Karpas-422 (cell line): ENCODE results near the gene DLG4. TPM values are rescaled to one million over a fixed set of nuclear protein-coding genes. Genes with fewer than 3 reads are reported as not detected.

ENCODE experiments used
- DNase-seq: peaks from one replicate; pipeline ENCODE4 v3.0.0-alpha.2; 2015
- H2AFZ ChIP-seq: fragments of 200-600 bp; sonication (generic); 2 replicates; pipeline ENCODE4 v1.6.1; 2014; ENCODE audit warnings: antibody characterized with exemption, low read length, mixed read lengths
- H3K27ac ChIP-seq: fragments of 200-600 bp; sonication (generic); 2 replicates; pipeline ENCODE4 v1.5.1; 2014; ENCODE audit warnings: mild to moderate bottlenecking, low read length, moderate library complexity
- H3K27me3 ChIP-seq: fragments of 200-600 bp; sonication (generic); 2 replicates; pipeline ENCODE4 v1.6.1; 2014; ENCODE audit warnings: low read length, mixed read lengths
- H3K36me3 ChIP-seq: fragments of 200-600 bp; sonication (generic); 2 replicates; pipeline ENCODE4 v1.6.1; 2014; ENCODE audit warnings: low read length, mixed read lengths; ENCODE audit not compliant: insufficient read depth
- H3K4me1 ChIP-seq: fragments of 200-600 bp; sonication (generic); 2 replicates; pipeline ENCODE4 v1.6.1; 2014; ENCODE audit warnings: mild to moderate bottlenecking, low read length, mixed read lengths
- H3K4me2 ChIP-seq: fragments of 200-600 bp; sonication (generic); 2 replicates; pipeline ENCODE4 v1.6.1; 2014; ENCODE audit warnings: low read length, low read depth, mild to moderate bottlenecking; ENCODE audit not compliant: poor library complexity, severe bottlenecking
- H3K4me3 ChIP-seq: fragments of 200-600 bp; sonication (generic); 2 replicates; pipeline ENCODE4 v1.5.1; 2014; ENCODE audit warnings: mild to moderate bottlenecking, antibody characterized with exemption, low read length, mixed read lengths
- H3K79me2 ChIP-seq: fragments of 200-600 bp; sonication (generic); 2 replicates; pipeline ENCODE4 v1.6.1; 2014; ENCODE audit warnings: mild to moderate bottlenecking, low read length, mixed read lengths
- H3K9ac ChIP-seq: fragments of 200-600 bp; sonication (generic); 2 replicates; pipeline ENCODE4 v1.6.0; 2014; ENCODE audit warnings: low read length
- H3K9me2 ChIP-seq: fragments of 200-600 bp; sonication (generic), shearing (Covaris generic); replicated peaks from 2 replicates; pipeline ENCODE4 v1.6.0; 2014; ENCODE audit warnings: mild to moderate bottlenecking, low read length, moderate library complexity; ENCODE audit not compliant: insufficient read depth
- H3K9me3 ChIP-seq: fragments of 300-700, 200-600 bp; sonication (generic); 2 replicates; pipeline ENCODE4 v1.6.1; 2014; ENCODE audit warnings: low read length, mixed read lengths
- H4K20me1 ChIP-seq: fragments of 200-600 bp; sonication (generic); 2 replicates; pipeline ENCODE4 v1.6.1; 2014; ENCODE audit warnings: mild to moderate bottlenecking, antibody characterized with exemption, low read length, low read depth; ENCODE audit not compliant: insufficient read depth
- total RNA-seq: library from RNA; depleted of rRNA; stranded (reverse); fragments of >200 nt; shearing (Covaris generic); gene quantifications from 2 replicates; pipeline ENCODE4 v1.2.3, GENCODE V29; 2014; ENCODE audit warnings: low replicate concordance

The DLG4 gene
- total RNA-seq, 1 experiment from 2014 or later = 8.5 TPM

GRCh38 chr17:7229504-7229903 lies 9.9 kb upstream of the DLG4 start:
- DNase-seq = no peak
- Histone ChIP-seq H3K27me3 (no peaks in the 10 kb centered on the region), H3K4me2 (no peak overlapping the region), H4K20me1 (peaks cover 5% of the 10 kb centered on the region; the same call in 1 of the 2 replicates), H3K9me3 (no peaks in the 10 kb centered on the region), H3K79me2 (peaks cover 49% of the 10 kb centered on the region), H3K4me1 (peaks cover 17% of the 10 kb centered on the region), H3K36me3 (peaks cover 19% of the 10 kb centered on the region), H2AFZ (no peak overlapping the region), H3K27ac (no peak overlapping the region), H3K9ac (no peak overlapping the region), H3K4me3 (no peak overlapping the region), H3K9me2 (no peaks in the 10 kb centered on the region)

GRCh38 chr17:7228920-7229319 lies 9.3 kb upstream of the DLG4 start:
- no peak overlapping the region for H3K9ac ChIP-seq
- DNase-seq = no peak
- H4K20me1 ChIP-seq = peaks cover 5% of the 10 kb centered on the region; the same call in 1 of the 2 replicates
- no peak overlapping the region for H3K27ac ChIP-seq
- no peak overlapping the region for H3K4me2 ChIP-seq
- peaks cover 19% of the 10 kb centered on the region for H3K36me3 ChIP-seq
- no peaks in the 10 kb centered on the region for H3K9me3 ChIP-seq
- H2AFZ ChIP-seq = no peak overlapping the region
- no peaks in the 10 kb centered on the region for H3K27me3 ChIP-seq
- peaks cover 46% of the 10 kb centered on the region for H3K79me2 ChIP-seq
- H3K4me1 ChIP-seq = peaks cover 17% of the 10 kb centered on the region
- no peak overlapping the region for H3K4me3 ChIP-seq
- no peaks in the 10 kb centered on the region for H3K9me2 ChIP-seq

- H2AFZ ChIP-seq = no peak overlapping the region
- H3K4me1 ChIP-seq = peaks cover 18% of the 10 kb centered on the region
- H3K79me2 ChIP-seq = peaks cover 27% of the 10 kb centered on the region
- no peaks in the 10 kb centered on the region for H3K27me3 ChIP-seq
- H3K9ac ChIP-seq = no peak overlapping the region
- no peaks in the 10 kb centered on the region for H3K9me2 ChIP-seq
- peaks cover 27% of the 10 kb centered on the region for H3K36me3 ChIP-seq
- H4K20me1 ChIP-seq = peaks cover 4% of the 10 kb centered on the region; the same call in 1 of the 2 replicates
- no peak for DNase-seq
- H3K4me3 ChIP-seq = no peak overlapping the region
- H3K27ac ChIP-seq = no peak overlapping the region
- no peaks in the 10 kb centered on the region for H3K9me3 ChIP-seq
- no peak overlapping the region for H3K4me2 ChIP-seq
Observed at GRCh38 chr17:7226721-7227710, 7.4 kb upstream of the DLG4 start.

- Histone ChIP-seq H3K4me3 (no peak overlapping the region), H3K9me2 (no peaks in the 10 kb centered on the region), H3K79me2 (peaks cover 15% of the 10 kb centered on the region), H3K27me3 (no peaks in the 10 kb centered on the region), H3K9me3 (no peaks in the 10 kb centered on the region), H4K20me1 (peaks cover 7% of the 10 kb centered on the region; the same call in 1 of the 2 replicates), H3K9ac (no peak overlapping the region), H3K36me3 (peaks cover 26% of the 10 kb centered on the region), H3K4me1 (peaks cover 27% of the 10 kb centered on the region), H3K27ac (no peak overlapping the region), H2AFZ (no peak overlapping the region), H3K4me2 (no peak overlapping the region)
- no peak for DNase-seq
Observed at GRCh38 chr17:7225711-7226331, 6.2 kb upstream of the DLG4 start.

GRCh38 chr17:7224661-7225111 lies 5.0 kb upstream of the DLG4 start:
- no peak overlapping the region for H2AFZ ChIP-seq
- peaks cover 32% of the 10 kb centered on the region for H3K4me1 ChIP-seq
- H3K79me2 ChIP-seq = peaks cover 13% of the 10 kb centered on the region
- no peaks in the 10 kb centered on the region for H3K9me2 ChIP-seq
- H3K27ac ChIP-seq = no peak overlapping the region
- no peak for DNase-seq
- H3K9me3 ChIP-seq = no peaks in the 10 kb centered on the region
- H3K4me2 ChIP-seq = no peak overlapping the region
- peaks cover 7% of the 10 kb centered on the region; the same call in 1 of the 2 replicates for H4K20me1 ChIP-seq
- no peak overlapping the region for H3K4me3 ChIP-seq
- peaks cover 16% of the 10 kb centered on the region for H3K36me3 ChIP-seq
- no peak overlapping the region for H3K9ac ChIP-seq
- H3K27me3 ChIP-seq = no peaks in the 10 kb centered on the region

- Histone ChIP-seq H4K20me1 (peaks cover 7% of the 10 kb centered on the region; the same call in 1 of the 2 replicates), H3K36me3 (peaks cover 14% of the 10 kb centered on the region), H2AFZ (no peak overlapping the region), H3K27me3 (no peaks in the 10 kb centered on the region), H3K9me3 (no peaks in the 10 kb centered on the region), H3K4me1 (peaks cover 38% of the 10 kb centered on the region), H3K27ac (no peak overlapping the region), H3K9ac (no peak overlapping the region), H3K4me3 (no peak overlapping the region), H3K4me2 (no peak overlapping the region), H3K9me2 (no peaks in the 10 kb centered on the region), H3K79me2 (peaks cover 10% of the 10 kb centered on the region)
- DNase-seq = no peak
Observed at GRCh38 chr17:7224110-7224509, 4.5 kb upstream of the DLG4 start.

- Histone ChIP-seq H3K9ac (no peak overlapping the region), H4K20me1 (peaks cover 7% of the 10 kb centered on the region; the same call in 1 of the 2 replicates), H3K4me3 (no peak overlapping the region), H2AFZ (no peak overlapping the region), H3K79me2 (peaks cover 10% of the 10 kb centered on the region), H3K27ac (no peak overlapping the region), H3K9me3 (no peaks in the 10 kb centered on the region), H3K27me3 (no peaks in the 10 kb centered on the region), H3K9me2 (no peaks in the 10 kb centered on the region), H3K4me2 (no peak overlapping the region), H3K36me3 (peaks cover 14% of the 10 kb centered on the region), H3K4me1 (peaks cover 45% of the 10 kb centered on the region)
- no peak for DNase-seq
Observed at GRCh38 chr17:7223375-7223774, 3.7 kb upstream of the DLG4 start.

GRCh38 chr17:7222972-7223292 lies 3.3 kb upstream of the DLG4 start:
- Histone ChIP-seq H3K36me3 (peaks cover 14% of the 10 kb centered on the region), H3K27ac (no peak overlapping the region), H3K4me2 (no peak overlapping the region), H3K79me2 (peaks cover 10% of the 10 kb centered on the region), H3K9ac (no peak overlapping the region), H4K20me1 (peaks cover 7% of the 10 kb centered on the region; the same call in 1 of the 2 replicates), H3K9me2 (no peaks in the 10 kb centered on the region), H3K4me1 (peaks cover 49% of the 10 kb centered on the region), H3K4me3 (no peak overlapping the region), H3K9me3 (no peaks in the 10 kb centered on the region), H2AFZ (no peak overlapping the region), H3K27me3 (no peaks in the 10 kb centered on the region)
- no peak for DNase-seq
